OCI-LY1 (cell line): Measurements from ENCODE around the gene TJP1.

Source experiments
- H2AFZ ChIP-seq: fragments of 200-600 bp; sonication (generic), shearing (Covaris generic); 2 replicates; pipeline ENCODE4 v1.6.0; 2014; ENCODE audit warnings: antibody characterized with exemption, mild to moderate bottlenecking, low read length
- H3F3A ChIP-seq: fragments of 200-600 bp; sonication (generic), shearing (Covaris generic); 2 replicates; pipeline ENCODE4 v1.6.0; 2014; ENCODE audit warnings: mild to moderate bottlenecking, antibody characterized with exemption, low read length, moderate library complexity; ENCODE audit not compliant: insufficient read depth
- H3K27ac ChIP-seq: fragments of 200-600 bp; sonication (generic); 2 replicates; pipeline ENCODE4 v1.5.1; 2014; ENCODE audit warnings: low read length, mixed run types, mild to moderate bottlenecking, low read depth; ENCODE audit not compliant: poor library complexity, severe bottlenecking
- H3K27me3 ChIP-seq: fragments of 200-600 bp; sonication (generic); 2 replicates; pipeline ENCODE4 v1.6.0; 2014; ENCODE audit warnings: antibody characterized with exemption, mild to moderate bottlenecking, low read length, moderate library complexity; ENCODE audit not compliant: insufficient read depth
- H3K36me3 ChIP-seq: fragments of 200-600 bp; sonication (generic); 2 replicates; pipeline ENCODE4 v1.6.1; 2014; ENCODE audit warnings: mild to moderate bottlenecking, antibody characterized with exemption, low read length, moderate library complexity, mixed read lengths; ENCODE audit not compliant: insufficient read depth
- H3K4me1 ChIP-seq: fragments of 200-600 bp; sonication (generic); 2 replicates; pipeline ENCODE4 v1.5.1; 2014; ENCODE audit warnings: mild to moderate bottlenecking, low read length, moderate library complexity; ENCODE audit not compliant: insufficient read depth, severe bottlenecking
- H3K4me2 ChIP-seq: fragments of 200-600 bp; sonication (generic), shearing (Covaris generic); 2 replicates; pipeline ENCODE4 v1.6.1; 2014; ENCODE audit warnings: low read length
- H3K4me3 ChIP-seq: fragments of 200-600 bp; sonication (generic); 2 replicates; pipeline ENCODE4 v1.5.1; 2014; ENCODE audit warnings: low read length, low read depth, mild to moderate bottlenecking, mixed read lengths; ENCODE audit not compliant: poor library complexity, severe bottlenecking
- H3K79me2 ChIP-seq: fragments of 200-600 bp; shearing (Covaris generic); 2 replicates; pipeline ENCODE4 v1.6.1; 2016; ENCODE audit warnings: mixed run types, low read length, mixed read lengths; ENCODE audit not compliant: insufficient read depth
- H3K9ac ChIP-seq: fragments of 200-600 bp; sonication (generic), shearing (Covaris generic); 2 replicates; pipeline ENCODE4 v1.6.1; 2014; ENCODE audit warnings: mild to moderate bottlenecking, low read length, mixed read lengths
- H3K9me2 ChIP-seq: fragments of 200-600 bp; sonication (generic), shearing (Covaris generic); 2 replicates; pipeline ENCODE4 v1.6.1; 2014; ENCODE audit warnings: low read depth, mild to moderate bottlenecking, low read length, mixed read lengths
- H3K9me3 ChIP-seq: fragments of 200-600 bp; shearing (Covaris generic); 2 replicates; pipeline ENCODE4 v1.6.1; 2014; ENCODE audit warnings: low read length, mixed read lengths
- H4K20me1 ChIP-seq: fragments of 200-600 bp; sonication (generic), shearing (Covaris generic); 2 replicates; pipeline ENCODE4 v1.6.0; 2016; ENCODE audit warnings: mild to moderate bottlenecking, low read length; ENCODE audit not compliant: insufficient read depth
- EZH2 ChIP-seq: fragments of 200-600 bp; sonication (generic), shearing (Covaris generic); IDR thresholded peaks from 2 replicates; pipeline ENCODE4 v1.8.0; 2017; ENCODE audit warnings: borderline replicate concordance, mixed run types, mild to moderate bottlenecking, antibody characterized with exemption, low read length, moderate library complexity, mixed read lengths
- TF ChIP-seq, protein P1 (sequence below): fragments of 200-600 bp; sonication (generic), shearing (Covaris generic); IDR thresholded peaks from 2 replicates; pipeline ENCODE4 v1.5.1; 2017; ENCODE audit warnings: mild to moderate bottlenecking, antibody characterized with exemption, low read length, moderate library complexity, mixed read lengths

Gene TJP1

DNA sequence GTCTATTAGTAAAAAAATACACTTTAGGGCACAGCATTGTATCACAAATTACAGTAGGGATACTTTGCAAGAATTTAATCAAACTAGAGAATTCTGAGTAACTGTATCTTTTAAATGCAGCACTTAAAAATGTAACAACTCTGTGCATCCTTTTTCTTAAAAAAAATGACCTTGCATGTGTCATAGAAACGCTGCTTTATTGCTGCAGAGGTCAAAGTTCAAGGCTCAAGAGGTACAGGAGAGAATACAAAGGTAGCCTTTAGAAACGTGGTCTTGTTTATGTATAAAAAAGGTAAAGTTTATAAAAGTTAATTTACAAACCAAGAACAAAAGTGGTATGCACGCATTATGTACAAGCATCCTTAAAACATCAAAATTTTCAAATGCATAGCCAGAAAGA is 122.0 kb downstream of the TJP1 start:
- no peaks in the 10 kb centered on the region for H4K20me1 ChIP-seq
- TF ChIP-seq, protein P1, sequence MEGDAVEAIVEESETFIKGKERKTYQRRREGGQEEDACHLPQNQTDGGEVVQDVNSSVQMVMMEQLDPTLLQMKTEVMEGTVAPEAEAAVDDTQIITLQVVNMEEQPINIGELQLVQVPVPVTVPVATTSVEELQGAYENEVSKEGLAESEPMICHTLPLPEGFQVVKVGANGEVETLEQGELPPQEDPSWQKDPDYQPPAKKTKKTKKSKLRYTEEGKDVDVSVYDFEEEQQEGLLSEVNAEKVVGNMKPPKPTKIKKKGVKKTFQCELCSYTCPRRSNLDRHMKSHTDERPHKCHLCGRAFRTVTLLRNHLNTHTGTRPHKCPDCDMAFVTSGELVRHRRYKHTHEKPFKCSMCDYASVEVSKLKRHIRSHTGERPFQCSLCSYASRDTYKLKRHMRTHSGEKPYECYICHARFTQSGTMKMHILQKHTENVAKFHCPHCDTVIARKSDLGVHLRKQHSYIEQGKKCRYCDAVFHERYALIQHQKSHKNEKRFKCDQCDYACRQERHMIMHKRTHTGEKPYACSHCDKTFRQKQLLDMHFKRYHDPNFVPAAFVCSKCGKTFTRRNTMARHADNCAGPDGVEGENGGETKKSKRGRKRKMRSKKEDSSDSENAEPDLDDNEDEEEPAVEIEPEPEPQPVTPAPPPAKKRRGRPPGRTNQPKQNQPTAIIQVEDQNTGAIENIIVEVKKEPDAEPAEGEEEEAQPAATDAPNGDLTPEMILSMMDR: no peak
- TF ChIP-seq EZH2: no peak
- no peaks in the 10 kb centered on the region for H3K4me1 ChIP-seq
- no peak overlapping the region for H3K4me2 ChIP-seq
- H3K27me3 ChIP-seq: no peaks in the 10 kb centered on the region; the same call in 1 of the 2 replicates
- H3K9me3 ChIP-seq: no peaks in the 10 kb centered on the region
- no peaks in the 10 kb centered on the region for H3K36me3 ChIP-seq
- no peak overlapping the region for H3K9ac ChIP-seq
- H3K27ac ChIP-seq: no peak overlapping the region
- H3F3A ChIP-seq: no peaks in the 10 kb centered on the region
- no peaks in the 10 kb centered on the region for H3K79me2 ChIP-seq
- H3K9me2 ChIP-seq: no peaks in the 10 kb centered on the region
- H2AFZ ChIP-seq: no peak overlapping the region
- H3K4me3 ChIP-seq: no peak overlapping the region

DNA sequence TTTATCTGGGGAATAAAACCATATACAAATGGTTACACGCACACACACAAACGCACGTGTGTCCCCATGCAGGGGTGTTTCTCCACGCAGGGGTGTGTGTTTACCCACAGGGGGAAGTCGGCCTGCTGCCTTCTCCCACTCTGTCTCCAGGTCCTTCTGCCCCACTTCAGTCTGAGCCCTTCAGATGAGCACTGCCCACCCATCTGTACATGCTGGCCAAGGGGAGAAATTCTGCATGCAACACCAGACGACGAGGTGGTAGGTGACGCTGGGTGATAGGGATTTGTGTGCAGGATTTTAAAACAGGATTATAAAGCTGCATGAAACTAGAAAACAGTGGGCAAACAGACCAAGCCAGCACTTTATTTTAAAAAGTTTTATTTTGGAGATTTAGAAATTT is 122.5 kb downstream of the TJP1 start:
- no peaks in the 10 kb centered on the region for H3K4me1 ChIP-seq
- H3K27ac ChIP-seq: no peak overlapping the region
- no peaks in the 10 kb centered on the region for H4K20me1 ChIP-seq
- H3K4me3 ChIP-seq: no peak overlapping the region
- no peaks in the 10 kb centered on the region; the same call in 1 of the 2 replicates for H3K27me3 ChIP-seq
- no peak overlapping the region for H3K4me2 ChIP-seq
- H3K9me3 ChIP-seq: no peaks in the 10 kb centered on the region
- no peaks in the 10 kb centered on the region for H3K79me2 ChIP-seq
- no peak overlapping the region for H3K9ac ChIP-seq
- H3K9me2 ChIP-seq: no peaks in the 10 kb centered on the region
- H3F3A ChIP-seq: no peaks in the 10 kb centered on the region
- H2AFZ ChIP-seq: no peak overlapping the region
- TF ChIP-seq EZH2: no peak
- TF ChIP-seq, protein P1: no peak
- H3K36me3 ChIP-seq: no peaks in the 10 kb centered on the region

DNA sequence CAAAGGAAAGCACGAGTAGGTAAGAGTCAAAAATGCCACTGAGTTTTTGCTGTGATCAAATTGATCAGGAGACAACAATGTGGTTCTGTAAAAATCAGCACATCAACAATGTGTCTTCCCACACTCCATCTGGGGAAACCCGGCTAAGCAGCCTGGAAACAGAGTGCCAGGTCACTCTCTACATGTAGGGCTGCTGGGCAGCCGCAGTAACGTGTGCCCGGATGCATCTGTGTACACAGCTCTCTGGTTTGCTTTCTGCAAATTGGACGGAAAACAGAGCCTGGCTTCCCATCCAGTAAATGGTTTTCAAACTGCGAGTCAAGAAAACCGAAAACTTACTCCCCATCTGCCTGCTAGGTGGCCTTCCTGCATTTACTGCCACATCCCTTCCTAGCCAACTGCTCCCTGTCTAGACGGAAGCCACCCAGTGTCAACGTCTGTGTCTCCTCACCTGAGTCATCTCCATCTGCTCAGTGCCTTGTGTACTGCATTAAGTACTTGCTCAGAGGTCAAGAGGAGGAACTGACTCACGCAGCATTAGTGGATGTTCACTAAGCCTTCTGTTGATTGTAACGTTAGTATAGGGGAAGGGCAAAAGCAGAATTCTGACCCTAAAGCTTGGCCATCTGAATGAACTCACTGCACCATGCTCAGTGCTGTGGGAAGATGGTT is 124.1 kb downstream of the TJP1 start:
- Histone ChIP-seq H3K9me2 (no peaks in the 10 kb centered on the region), H3K27me3 (no peaks in the 10 kb centered on the region; the same call in 1 of the 2 replicates), H3K79me2 (no peaks in the 10 kb centered on the region), H2AFZ (no peak overlapping the region), H3K27ac (no peak overlapping the region), H3K36me3 (no peaks in the 10 kb centered on the region), H4K20me1 (no peaks in the 10 kb centered on the region), H3K4me1 (no peaks in the 10 kb centered on the region), H3K4me2 (no peak overlapping the region), H3F3A (no peaks in the 10 kb centered on the region), H3K9me3 (no peaks in the 10 kb centered on the region), H3K9ac (no peak overlapping the region), H3K4me3 (no peak overlapping the region)
- TF ChIP-seq EZH2: no peak
- TF ChIP-seq, protein P1: no peak
